D721Med (cell line): ENCODE measurements around the gene PALB2.
A peak's percentile ranks its signal among the peaks of the same experiment; 100 is the strongest.
"Not testable (repeated sequence)": the region's sequence is repeated elsewhere in the genome, so short reads cannot be mapped to it uniquely, and the experiment has no call there.

Source experiments
- DNase-seq: peaks from one replicate; pipeline ENCODE4 v3.0.0; 2011; ENCODE audit warnings: low spot score; ENCODE audit not compliant: insufficient read length
- FAIRE-seq: peaks from 2 replicates; lab custom pipeline; 2011; peaks lifted over from hg19 to GRCh38; lab: Jason Lieb, UNC
- CTCF ChIP-seq: IDR thresholded peaks from 2 replicates; pipeline ENCODE4 v1.5.1; 2012; ENCODE audit warnings: mild to moderate bottlenecking, control low read depth; ENCODE audit not compliant: insufficient read depth; ENCODE audit errors: missing control alignments

Gene PALB2

GRCh38 chr16:23615805-23616204 is 25.3 kb downstream of the PALB2 start:
- no peak for FAIRE-seq

GRCh38 chr16:23611936-23612335 is 29.2 kb downstream of the PALB2 start:
- FAIRE-seq, result no peak
- TF ChIP-seq CTCF, result no peak
- DNase-seq, result no peak

More at GRCh38 chr16:23615805-23616204, 25.3 kb downstream of the PALB2 start:
- DNase-seq, result no peak
- no peak for TF ChIP-seq CTCF

- DNase-seq, FAIRE-seq: not testable (repeated sequence)
These were observed 30.2 kb downstream of the PALB2 start for GRCh38 chr16:23610905-23611304.

DNA sequence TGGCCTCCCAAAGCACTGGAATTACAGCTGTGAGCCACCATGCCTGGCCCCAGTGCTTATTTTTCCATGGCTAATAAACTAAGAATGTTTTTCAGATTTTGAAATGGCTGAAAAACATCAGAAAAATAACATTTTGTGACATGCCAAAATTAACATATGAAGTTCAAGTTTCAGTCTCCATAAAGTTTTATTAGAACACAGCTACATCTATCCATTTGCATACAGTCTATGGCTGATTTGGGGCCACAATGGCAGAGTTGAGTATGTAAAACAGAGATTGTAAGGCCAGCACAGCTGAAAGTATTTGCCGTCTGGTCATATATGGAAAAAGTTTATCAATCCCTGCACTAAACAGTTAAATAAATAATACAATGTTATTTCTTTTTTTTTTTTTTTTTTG is 31.2 kb downstream of the PALB2 start:
- no peak for TF ChIP-seq CTCF
- DNase-seq (no peak), FAIRE-seq (no peak)

DNA sequence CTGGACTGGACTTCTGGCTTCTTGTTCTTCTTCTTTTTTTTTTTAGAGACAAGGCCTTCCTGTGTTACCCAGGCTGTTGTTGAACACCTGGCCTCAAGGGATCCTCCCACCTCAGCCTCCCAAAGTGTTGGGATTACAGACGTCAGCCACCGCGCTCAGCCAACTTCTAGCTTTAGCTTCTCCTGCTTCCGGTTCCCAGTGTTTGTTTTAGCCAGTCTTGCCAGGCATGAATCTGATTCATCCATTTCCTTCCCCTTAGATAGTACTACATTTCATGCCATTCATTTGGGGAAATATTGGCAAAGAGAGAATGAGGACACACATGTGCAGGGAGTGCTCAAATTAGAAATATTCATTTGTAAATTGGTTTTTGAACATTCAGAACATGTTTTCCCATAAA is 32.9 kb downstream of the PALB2 start:
- DNase-seq, result no peak
- no peak for TF ChIP-seq CTCF
- no peak for FAIRE-seq

DNA sequence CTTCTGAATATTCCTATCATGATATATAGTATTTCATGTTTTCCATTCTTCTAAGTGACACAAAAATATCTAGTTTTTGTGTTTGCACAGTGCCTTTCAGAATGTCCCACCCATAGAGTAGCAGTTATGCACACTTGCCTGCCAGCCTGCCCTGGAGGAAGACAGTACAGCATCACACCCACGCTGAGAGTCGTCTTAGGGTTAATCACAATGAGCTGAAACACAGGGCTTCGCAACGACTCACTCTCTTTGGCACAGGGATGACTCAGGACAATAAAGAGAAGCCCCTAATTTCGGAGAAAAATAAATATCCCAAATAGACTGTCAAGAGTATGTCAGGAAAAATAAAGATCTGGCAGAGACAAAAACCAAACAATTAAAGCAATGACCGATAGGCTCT is 33.4 kb downstream of the PALB2 start:
- FAIRE-seq, result no peak
- no peak for TF ChIP-seq CTCF
- no peak for DNase-seq

- no peak for FAIRE-seq
- TF ChIP-seq CTCF, result peak; percentile 42
- no peak for DNase-seq
These were observed 43.9 kb downstream of the PALB2 start for GRCh38 chr16:23597003-23597756.
